ENCODE measurements around the gene HDHD5. TPM values are rescaled to one million over a fixed set of nuclear protein-coding genes. Genes with fewer than 3 reads are reported as not detected.

The HDHD5 gene
- total RNA-seq, 1 donor from 2014 or later: 27.6 TPM

- Mint-ChIP-seq H3K4me1 (ENCODE audit: low read depth, unreplicated experiment) (peaks cover 9% of the 10 kb centered on the region), H3K27ac (ENCODE audit: unreplicated experiment) (no peak overlapping the region), H3K36me3 (ENCODE audit: low read depth, unreplicated experiment) (no peaks in the 10 kb centered on the region), H3K27me3 (ENCODE audit: low read depth, unreplicated experiment) (peaks cover 12% of the 10 kb centered on the region), H3K9me3 (ENCODE audit: unreplicated experiment) (no peaks in the 10 kb centered on the region), H3K4me3 (ENCODE audit: unreplicated experiment) (peak overlapping the region; percentile 50)
- Histone ChIP-seq H3K4me2 (ENCODE audit: low read length) (no peak overlapping the region), H3K4me1 (ENCODE audit: insufficient read depth, low read length) (peaks cover 4% of the 10 kb centered on the region), H3K36me3 (ENCODE audit: insufficient read depth, low read length) (no peaks in the 10 kb centered on the region), H3K9me3 (ENCODE audit: insufficient read depth, low read depth, low read length) (no peaks in the 10 kb centered on the region), H3K9ac (ENCODE audit: low read length) (no peak overlapping the region), H3K27me3 (ENCODE audit: insufficient read depth, low read length) (peaks cover 6% of the 10 kb centered on the region), H4K20me1 (ENCODE audit: insufficient read depth, low read length) (peaks cover 4% of the 10 kb centered on the region), H3K27ac (ENCODE audit: low read depth, low read length) (no peak overlapping the region), H3K79me2 (ENCODE audit: insufficient read depth, low read length) (no peaks in the 10 kb centered on the region), H2AFZ (ENCODE audit: low read depth, low read length) (no peak overlapping the region), H3K4me3 (ENCODE audit: insufficient read depth, low read depth, low read length) (no peak overlapping the region)
- DNase-seq (ENCODE audit: low read depth): no peak
- FAIRE-seq: no peak
- no peak for TF ChIP-seq EZH2 (IDR thresholded peaks at IDR 0.05; ENCODE audit: insufficient read depth, low read length)
- TF ChIP-seq, protein P1, sequence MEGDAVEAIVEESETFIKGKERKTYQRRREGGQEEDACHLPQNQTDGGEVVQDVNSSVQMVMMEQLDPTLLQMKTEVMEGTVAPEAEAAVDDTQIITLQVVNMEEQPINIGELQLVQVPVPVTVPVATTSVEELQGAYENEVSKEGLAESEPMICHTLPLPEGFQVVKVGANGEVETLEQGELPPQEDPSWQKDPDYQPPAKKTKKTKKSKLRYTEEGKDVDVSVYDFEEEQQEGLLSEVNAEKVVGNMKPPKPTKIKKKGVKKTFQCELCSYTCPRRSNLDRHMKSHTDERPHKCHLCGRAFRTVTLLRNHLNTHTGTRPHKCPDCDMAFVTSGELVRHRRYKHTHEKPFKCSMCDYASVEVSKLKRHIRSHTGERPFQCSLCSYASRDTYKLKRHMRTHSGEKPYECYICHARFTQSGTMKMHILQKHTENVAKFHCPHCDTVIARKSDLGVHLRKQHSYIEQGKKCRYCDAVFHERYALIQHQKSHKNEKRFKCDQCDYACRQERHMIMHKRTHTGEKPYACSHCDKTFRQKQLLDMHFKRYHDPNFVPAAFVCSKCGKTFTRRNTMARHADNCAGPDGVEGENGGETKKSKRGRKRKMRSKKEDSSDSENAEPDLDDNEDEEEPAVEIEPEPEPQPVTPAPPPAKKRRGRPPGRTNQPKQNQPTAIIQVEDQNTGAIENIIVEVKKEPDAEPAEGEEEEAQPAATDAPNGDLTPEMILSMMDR (IDR thresholded peaks at IDR 0.05; ENCODE audit: insufficient read depth, low read depth, low read length): no peak
Measured at GRCh38 chr22:17117890-17118289, 41.2 kb downstream of the HDHD5 start.

- no peaks in the 10 kb centered on the region for H3K36me3 ChIP-seq (ENCODE audit: insufficient read depth, low read length)
- Mint-ChIP-seq H3K4me3 (ENCODE audit: unreplicated experiment) (no peak overlapping the region), H3K9me3 (ENCODE audit: unreplicated experiment) (no peaks in the 10 kb centered on the region), H3K27me3 (ENCODE audit: low read depth, unreplicated experiment) (peaks cover 12% of the 10 kb centered on the region), H3K4me1 (ENCODE audit: low read depth, unreplicated experiment) (peaks cover 9% of the 10 kb centered on the region), H3K27ac (ENCODE audit: unreplicated experiment) (no peak overlapping the region), H3K36me3 (ENCODE audit: low read depth, unreplicated experiment) (no peaks in the 10 kb centered on the region)
- no peaks in the 10 kb centered on the region for H3K79me2 ChIP-seq (ENCODE audit: insufficient read depth, low read length)
- TF ChIP-seq EZH2 (IDR thresholded peaks at IDR 0.05; ENCODE audit: insufficient read depth, low read length): no peak
- TF ChIP-seq, protein P1 (IDR thresholded peaks at IDR 0.05; ENCODE audit: insufficient read depth, low read depth, low read length): no peak
- FAIRE-seq: no peak
- H4K20me1 ChIP-seq (ENCODE audit: insufficient read depth, low read length): peaks cover 6% of the 10 kb centered on the region
- peaks cover 6% of the 10 kb centered on the region for H3K27me3 ChIP-seq (ENCODE audit: insufficient read depth, low read length)
- no peak overlapping the region for H3K27ac ChIP-seq (ENCODE audit: low read depth, low read length)
- H3K9ac ChIP-seq (ENCODE audit: low read length): no peak overlapping the region
- DNase-seq (ENCODE audit: low read depth): no peak
- no peak overlapping the region for H3K4me2 ChIP-seq (ENCODE audit: low read length)
- H2AFZ ChIP-seq (ENCODE audit: low read depth, low read length): no peak overlapping the region
- H3K4me1 ChIP-seq (ENCODE audit: insufficient read depth, low read length): peaks cover 4% of the 10 kb centered on the region
- no peak overlapping the region for H3K4me3 ChIP-seq (ENCODE audit: insufficient read depth, low read depth, low read length)
- no peaks in the 10 kb centered on the region for H3K9me3 ChIP-seq (ENCODE audit: insufficient read depth, low read depth, low read length)
Measured at GRCh38 chr22:17117400-17117799, 41.7 kb downstream of the HDHD5 start.

DNA sequence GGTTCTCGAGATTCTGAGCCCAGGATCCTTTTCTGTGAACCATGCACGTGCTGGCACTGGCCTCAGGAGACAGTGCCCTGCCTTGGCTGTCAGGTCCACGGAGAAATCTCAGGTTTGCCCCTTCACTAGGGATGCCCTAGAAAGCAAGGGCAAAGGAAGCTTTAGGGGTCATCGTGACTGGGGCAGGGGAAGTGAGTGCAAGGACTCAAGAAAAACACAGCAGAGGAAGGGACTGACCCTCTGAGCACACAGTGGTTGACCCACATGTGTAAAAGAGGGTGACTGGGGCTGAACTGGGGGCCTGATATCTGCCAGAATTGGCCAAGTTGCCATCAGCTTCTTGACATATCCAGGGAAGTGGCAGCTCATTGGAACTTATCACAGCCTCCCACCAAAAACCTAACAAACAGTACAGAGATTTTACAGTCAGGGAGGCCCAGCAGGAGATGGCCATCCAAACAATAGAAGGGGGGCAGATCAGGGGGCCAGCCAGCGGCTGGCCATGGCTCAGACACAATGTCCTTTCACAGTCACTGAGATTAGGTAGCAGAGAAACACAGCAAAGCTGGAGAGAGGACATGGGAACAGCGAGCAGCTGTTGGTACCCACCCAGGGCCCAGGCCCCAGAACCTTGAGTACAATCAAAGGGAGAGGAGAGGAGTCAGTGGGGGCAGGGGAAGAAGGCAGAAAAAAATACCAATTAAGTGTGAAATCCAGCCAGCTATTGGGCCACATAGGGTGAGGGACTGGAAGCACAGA, 42.3 kb downstream of the HDHD5 start:
- peaks cover 4% of the 10 kb centered on the region for H3K4me1 ChIP-seq (ENCODE audit: insufficient read depth, low read length)
- TF ChIP-seq, protein P1 (IDR thresholded peaks at IDR 0.05; ENCODE audit: insufficient read depth, low read depth, low read length): no peak
- TF ChIP-seq EZH2 (IDR thresholded peaks at IDR 0.05; ENCODE audit: insufficient read depth, low read length): no peak
- H3K79me2 ChIP-seq (ENCODE audit: insufficient read depth, low read length): no peaks in the 10 kb centered on the region
- H3K9me3 ChIP-seq (ENCODE audit: insufficient read depth, low read depth, low read length): no peaks in the 10 kb centered on the region
- no peaks in the 10 kb centered on the region for H3K36me3 Mint-ChIP-seq (ENCODE audit: low read depth, unreplicated experiment)
- no peak overlapping the region for H2AFZ ChIP-seq (ENCODE audit: low read depth, low read length)
- no peaks in the 10 kb centered on the region for H3K36me3 ChIP-seq (ENCODE audit: insufficient read depth, low read length)
- H3K4me1 Mint-ChIP-seq (ENCODE audit: low read depth, unreplicated experiment): peaks cover 9% of the 10 kb centered on the region
- H3K4me3 Mint-ChIP-seq (ENCODE audit: unreplicated experiment): no peak overlapping the region
- H3K27me3 Mint-ChIP-seq (ENCODE audit: low read depth, unreplicated experiment): peaks cover 10% of the 10 kb centered on the region
- peaks cover 10% of the 10 kb centered on the region for H4K20me1 ChIP-seq (ENCODE audit: insufficient read depth, low read length)
- no peaks in the 10 kb centered on the region for H3K9me3 Mint-ChIP-seq (ENCODE audit: unreplicated experiment)
- no peak for DNase-seq (ENCODE audit: low read depth)
- H3K4me2 ChIP-seq (ENCODE audit: low read length): no peak overlapping the region
- H3K4me3 ChIP-seq (ENCODE audit: insufficient read depth, low read depth, low read length): no peak overlapping the region
- FAIRE-seq: no peak
- H3K9ac ChIP-seq (ENCODE audit: low read length): no peak overlapping the region
- H3K27me3 ChIP-seq (ENCODE audit: insufficient read depth, low read length): peaks cover 6% of the 10 kb centered on the region
- no peak overlapping the region for H3K27ac Mint-ChIP-seq (ENCODE audit: unreplicated experiment)
- H3K27ac ChIP-seq (ENCODE audit: low read depth, low read length): no peak overlapping the region
